COLO829 (cell line): ENCODE results near the gene CIT.

Experiments used
- DNase-seq: peaks from one replicate; pipeline ENCODE4 v3.0.0; 2012; ENCODE audit warnings: low spot score

Gene CIT

DNA sequence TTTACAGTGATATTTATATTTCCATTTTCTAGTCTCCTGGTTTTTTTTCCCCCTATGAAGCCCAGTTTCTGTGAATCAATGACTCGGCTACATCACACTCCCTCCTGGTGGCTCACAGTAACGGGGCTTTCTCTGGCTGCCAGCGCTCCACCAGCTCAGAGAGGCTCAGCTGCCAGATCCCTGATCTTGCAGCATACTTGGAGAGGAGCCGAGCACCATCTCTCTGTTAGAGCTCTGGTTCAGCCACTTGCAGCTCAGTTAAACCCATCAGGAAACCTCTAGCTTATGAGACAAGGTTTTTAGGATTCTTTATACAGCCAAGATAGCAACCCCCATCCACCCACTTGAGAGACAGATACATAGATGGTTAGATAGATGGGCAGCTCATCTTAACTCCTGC is 74.6 kb downstream of the CIT start:
- no peak for DNase-seq

GRCh38 chr12:119797090-119797489 is 80.0 kb downstream of the CIT start:
- no peak for DNase-seq

GRCh38 chr12:119796292-119796691 is 80.8 kb downstream of the CIT start:
- no peak for DNase-seq

DNA sequence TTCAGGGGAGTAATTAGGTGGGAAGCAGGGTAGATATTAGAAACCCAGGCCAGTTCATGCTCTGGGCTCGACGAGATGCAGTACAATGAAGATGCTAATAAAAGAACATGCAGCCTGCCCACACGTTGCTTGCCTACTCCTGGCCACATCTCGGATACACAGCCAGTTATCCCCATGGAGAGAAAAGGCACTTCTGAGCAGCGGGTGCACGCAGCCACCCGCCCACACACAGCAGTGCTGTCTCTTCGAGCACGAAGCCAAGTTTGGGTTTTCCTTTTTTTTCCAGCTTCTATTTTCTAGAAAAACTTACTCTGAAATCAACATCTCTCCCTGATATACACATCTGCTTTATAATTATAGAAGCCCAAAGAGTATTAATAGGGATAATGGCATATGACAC is 85.7 kb downstream of the CIT start:
- DNase-seq = no peak

- DNase-seq = no peak
Measured at GRCh38 chr12:119788786-119789185, 88.3 kb downstream of the CIT start.

DNA sequence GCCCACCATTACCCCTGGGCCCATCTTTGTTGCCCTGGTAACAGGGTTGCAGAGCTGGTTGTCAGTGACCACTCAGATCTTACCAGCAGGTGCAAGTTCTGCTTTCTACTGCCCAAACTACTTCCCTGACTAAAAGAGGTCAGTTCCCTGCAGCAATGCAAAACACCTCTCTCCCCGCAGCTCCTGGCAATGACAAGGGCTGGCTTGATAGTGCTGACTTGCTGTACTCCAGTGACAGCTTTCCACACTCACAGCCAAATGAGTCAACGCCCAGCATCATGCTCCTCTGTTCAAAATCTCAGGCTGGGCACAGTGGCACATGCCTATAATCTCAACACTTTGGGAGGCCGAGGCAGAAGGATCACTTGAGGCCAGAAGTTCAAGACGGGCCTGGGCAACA is 90.6 kb downstream of the CIT start:
- DNase-seq = no peak

DNA sequence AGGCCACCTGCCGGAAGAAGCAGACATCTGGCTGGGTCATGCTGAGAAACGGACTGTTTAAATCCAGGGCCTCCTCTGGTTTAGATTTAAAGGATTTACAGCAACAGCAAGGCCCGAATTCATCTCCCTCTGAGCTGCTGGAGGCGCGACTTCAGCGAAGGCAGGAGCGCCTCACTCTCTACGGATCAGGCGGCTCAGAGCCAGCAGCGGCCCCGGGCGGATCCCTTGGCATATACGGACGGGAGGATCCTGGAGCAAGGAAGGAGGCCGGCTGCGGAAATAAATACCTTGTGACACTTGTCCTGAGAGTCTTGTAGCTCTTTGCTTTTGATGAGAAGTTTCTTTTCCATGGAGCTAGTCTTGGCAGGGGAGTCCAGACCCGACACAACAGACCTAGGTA is 92.4 kb downstream of the CIT start:
- DNase-seq = no peak

DNA sequence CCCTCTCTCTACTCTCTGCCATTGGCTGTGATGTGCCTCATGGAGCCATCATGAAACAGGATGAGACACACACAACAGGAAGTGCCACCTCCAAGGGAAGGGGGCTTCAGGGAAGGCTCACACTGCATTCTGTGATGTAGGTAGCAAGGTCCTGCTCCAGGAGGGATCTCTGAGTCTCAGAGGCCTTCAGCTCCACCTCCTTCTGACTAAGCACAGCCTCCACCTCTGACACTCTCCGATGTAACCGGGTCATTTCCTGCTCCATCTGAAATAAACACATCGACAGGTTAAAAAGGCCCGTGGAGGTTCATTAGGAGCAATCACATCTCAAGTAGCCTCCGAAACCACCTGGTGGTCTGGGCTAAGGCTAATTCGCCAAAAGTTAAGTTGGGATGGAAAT is 93.3 kb downstream of the CIT start:
- no peak for DNase-seq

- DNase-seq = no peak
Measured at GRCh38 chr12:119781804-119782203, 95.3 kb downstream of the CIT start.

DNA sequence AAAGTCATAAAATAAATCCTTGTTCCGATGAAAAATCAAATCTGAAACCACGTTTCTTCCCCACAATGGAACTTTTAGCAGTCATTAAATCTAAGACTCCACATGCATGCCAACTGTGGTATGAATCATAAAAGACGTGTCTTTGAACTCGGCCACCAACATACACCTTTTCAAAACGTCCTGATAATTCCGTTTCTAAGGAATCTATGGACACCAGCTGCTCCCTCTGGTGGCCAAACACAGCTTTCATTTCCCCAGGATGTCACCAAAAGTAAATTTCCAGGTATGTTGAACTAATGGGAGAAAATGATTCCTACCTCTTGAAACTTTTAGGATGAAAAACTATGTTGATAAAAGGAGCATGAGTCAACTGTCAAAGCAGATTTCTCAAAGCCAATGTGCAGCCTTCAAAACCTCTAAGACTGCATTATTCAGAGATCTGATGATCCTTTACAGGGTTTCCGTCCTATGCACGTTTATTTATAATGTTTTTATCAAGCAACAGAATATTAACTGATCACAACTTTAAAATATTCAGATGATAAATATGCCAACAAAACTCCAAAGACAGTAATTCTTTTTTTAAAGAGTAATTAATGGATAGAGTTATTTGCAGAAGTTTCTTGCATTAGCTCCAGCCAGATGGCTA is 96.2 kb downstream of the CIT start:
- peak; percentile 27 for DNase-seq

DNA sequence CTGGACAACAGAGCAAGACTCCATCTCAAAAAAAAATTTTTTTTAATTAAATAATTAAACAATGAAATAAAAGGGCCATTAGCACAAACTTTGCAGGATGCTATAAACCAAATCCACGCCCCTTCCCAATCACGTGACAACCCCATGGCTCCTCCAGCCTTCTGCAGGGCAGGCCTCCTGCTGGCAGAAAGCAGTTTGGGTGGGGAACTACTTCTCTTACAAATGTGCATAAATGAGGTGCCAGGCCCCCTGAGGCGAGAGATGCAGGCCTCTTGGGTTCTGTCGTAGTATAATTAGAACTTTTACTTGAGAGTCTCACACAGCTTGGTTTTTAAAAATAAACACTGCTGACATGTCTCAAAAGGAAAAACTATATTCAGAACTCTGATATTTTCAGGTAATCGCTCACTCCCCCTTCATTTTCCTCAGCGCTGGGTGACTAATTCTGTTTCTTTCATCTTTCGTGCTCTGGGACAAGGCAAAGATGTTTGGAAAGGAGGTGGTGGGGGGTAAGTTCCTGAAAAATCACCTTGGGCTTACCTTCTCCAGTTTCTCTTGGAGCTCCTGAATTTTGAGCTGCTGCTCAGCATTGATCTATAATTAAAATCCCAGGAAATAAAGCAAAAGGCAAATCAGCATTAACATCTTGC is 101.7 kb downstream of the CIT start:
- no peak for DNase-seq

- no peak for DNase-seq
Measured at GRCh38 chr12:119772431-119772830, 104.7 kb downstream of the CIT start.

DNA sequence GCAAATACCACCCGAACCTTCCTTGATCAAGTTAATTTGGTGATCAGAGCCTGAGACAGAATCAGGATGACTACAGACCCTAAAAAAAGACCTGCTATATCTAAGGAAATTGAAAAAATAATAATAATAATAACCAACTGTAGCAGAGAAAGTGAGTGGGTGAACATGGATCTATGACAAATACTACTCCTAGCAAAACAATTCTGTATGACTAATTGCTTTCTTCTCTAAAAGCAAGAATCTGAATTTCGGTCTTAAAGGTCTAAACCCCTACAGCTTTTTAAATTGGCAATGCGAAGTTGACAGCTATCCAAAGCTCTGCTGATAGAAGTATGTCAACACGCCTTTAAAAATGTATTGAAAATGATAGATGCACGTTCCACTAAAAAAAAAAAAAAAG is 107.0 kb downstream of the CIT start:
- no peak for DNase-seq

DNA sequence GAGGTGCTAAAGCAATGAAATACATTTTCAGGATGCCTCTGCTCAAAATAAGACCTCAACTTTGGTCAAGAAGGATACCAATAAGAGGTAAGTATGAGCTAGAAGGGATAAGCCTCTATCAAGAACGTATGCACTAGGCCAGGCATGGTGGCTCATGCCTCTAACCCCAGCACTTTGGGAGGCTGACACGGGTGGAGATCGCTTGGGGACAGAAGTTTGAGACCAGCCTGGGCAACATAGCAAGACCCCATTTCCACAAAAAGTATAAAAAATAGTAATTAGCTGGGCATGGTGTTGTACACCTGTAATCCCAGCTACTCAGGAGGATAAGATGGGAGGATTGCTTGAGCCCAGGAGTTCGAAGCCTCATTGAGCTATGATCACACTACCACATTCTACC is 114.5 kb downstream of the CIT start:
- no peak for DNase-seq

GRCh38 chr12:119758722-119759121 is 118.4 kb downstream of the CIT start:
- DNase-seq = no peak

GRCh38 chr12:119758234-119758633 is 118.9 kb downstream of the CIT start:
- DNase-seq = no peak

DNA sequence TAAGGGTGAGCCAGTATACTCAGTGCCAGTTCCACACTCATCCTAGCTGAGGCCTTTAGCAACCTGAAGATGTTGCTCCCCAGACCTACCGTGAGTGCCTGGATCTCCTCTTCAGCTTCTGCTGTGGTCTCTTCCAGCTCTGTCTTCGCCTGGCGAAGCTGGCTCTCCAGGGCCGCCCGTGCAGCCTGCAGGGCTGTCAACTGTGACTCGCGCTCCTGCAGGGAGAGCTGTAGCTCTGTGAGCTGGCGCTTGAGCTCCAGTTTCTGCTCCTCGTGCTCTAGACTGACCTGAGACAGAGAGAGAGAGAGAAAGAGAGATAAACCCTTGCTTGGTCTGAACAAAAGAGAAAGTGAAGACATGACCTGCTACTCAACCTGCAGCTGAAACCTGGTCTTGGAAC is 125.2 kb downstream of the CIT start:
- DNase-seq = no peak

DNA sequence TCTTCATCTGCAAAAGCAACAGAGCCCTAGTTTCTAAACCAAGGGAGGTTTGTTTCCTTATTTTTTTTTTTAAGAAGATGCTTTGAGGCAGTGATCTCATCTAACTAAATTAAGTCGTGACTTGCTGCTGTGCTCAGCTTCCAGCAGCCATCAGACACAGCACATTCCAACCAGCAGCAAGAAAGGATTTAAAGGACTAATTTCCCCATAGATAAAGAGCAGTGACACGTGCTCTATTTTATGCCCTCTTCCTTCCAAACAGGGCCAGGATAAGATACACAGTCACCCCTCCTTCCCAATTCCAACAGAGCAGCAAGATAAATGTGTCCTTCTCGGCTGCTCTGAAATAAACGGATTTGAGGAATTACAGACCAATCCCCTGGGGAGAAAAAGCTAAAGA is 127.5 kb downstream of the CIT start:
- DNase-seq = no peak

DNA sequence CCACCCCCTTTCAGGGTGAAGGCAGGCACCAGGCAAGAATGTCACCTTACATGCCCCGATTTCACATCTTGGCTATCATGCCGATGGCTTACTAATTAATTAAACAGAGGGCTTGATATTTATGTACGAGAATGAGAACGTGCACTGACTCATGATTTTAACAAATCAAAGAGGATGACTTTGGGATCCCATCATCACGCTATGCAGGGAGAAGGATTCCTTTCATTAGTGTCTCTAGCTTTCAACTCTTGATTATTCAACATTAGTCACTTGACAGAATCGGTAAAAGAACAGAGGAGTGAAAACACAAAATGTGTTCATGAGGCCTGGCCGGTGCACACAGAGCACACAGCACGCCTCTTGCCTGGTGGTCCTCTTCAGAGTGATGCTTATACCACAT is 128.6 kb downstream of the CIT start:
- no peak for DNase-seq

DNA sequence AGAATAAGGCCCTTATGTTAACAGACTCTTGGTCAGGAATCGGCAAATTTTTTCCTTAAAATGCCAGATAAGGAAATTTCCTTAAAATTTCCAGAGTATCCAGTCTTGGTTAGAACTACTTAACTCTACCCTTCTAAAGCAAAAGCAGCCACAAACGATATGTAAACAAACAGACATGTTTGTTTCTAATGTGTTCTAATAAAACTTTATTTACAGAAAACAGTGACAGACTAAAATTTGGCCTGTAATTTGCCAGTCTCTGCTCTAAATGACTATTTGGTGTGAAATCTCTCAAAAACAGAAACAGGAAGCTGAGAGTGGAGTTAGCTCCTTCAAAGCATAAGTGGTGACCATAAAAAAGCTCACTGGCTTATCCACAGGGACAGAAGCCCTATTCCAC is 131.0 kb downstream of the CIT start:
- no peak for DNase-seq

- DNase-seq = no peak
Measured at GRCh38 chr12:119744900-119745606, 132.1 kb downstream of the CIT start.

DNA sequence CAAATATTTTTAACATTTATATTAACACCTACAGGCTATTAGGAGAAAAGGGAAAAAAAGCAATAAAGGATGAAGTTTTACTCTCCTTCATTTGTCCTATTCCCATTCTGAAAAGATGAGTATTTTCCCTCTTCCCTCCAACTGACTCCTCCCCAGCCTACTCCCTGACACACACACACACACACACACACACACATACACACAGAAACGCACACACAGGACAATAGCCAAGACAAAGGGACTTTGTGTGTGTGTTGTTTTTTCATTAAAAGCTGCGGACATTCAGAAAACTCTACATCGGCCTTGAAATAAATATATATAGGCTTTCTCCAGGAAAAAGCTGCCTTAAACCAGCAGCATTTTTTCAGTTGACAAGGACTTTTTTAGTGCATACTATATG is 134.4 kb downstream of the CIT start:
- no peak for DNase-seq

GRCh38 chr12:119740830-119741229 is 136.3 kb downstream of the CIT start:
- no peak for DNase-seq

DNA sequence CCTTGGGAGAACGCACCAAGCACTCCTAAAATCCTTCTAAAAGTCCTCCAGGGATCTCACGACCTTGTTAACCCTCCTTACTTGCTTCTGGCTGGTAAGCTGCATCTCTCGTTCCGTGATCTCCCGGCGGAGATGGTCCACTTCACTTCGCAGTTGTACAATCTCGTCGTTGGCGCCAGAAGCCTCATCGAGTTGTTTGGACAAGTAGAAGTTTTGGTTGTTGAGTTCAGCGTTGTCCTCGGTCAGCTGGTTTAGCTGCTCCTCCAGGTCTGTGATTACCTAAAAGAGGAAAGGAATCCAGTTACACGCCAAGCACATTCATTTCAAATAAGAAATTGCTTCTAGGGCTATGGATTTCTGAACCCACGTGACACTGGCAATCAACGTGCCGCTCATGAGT is 142.0 kb downstream of the CIT start:
- no peak for DNase-seq
